Keratinocyte (primary cell): ENCODE results near the gene TNIK.

ENCODE experiments used
- EZH2 ChIP-seq: IDR thresholded peaks from one replicate; pipeline ENCODE4 v1.6.1; 2012; ENCODE audit warnings: inconsistent platforms, mild to moderate bottlenecking, low read length, moderate library complexity
- TF ChIP-seq, protein P1 (sequence below), 3 experiments: IDR thresholded peaks in 1 of 3; conservative IDR thresholded peaks in 1 of 3; optimal IDR thresholded peaks in 1 of 3; 2 replicates in 2 of 3; 3 replicates in 1 of 3; pipeline versions ENCODE3 to v1.5.1; 2011; ENCODE audit warnings: low read length in 3 of 3, mild to moderate bottlenecking in 3 of 3, moderate library complexity in 2 of 3, control low read depth in 1 of 3, inconsistent platforms in 1 of 3; ENCODE audit not compliant: insufficient read depth in 2 of 3; ENCODE audit errors: extremely low read depth in 1 of 3

DNA sequence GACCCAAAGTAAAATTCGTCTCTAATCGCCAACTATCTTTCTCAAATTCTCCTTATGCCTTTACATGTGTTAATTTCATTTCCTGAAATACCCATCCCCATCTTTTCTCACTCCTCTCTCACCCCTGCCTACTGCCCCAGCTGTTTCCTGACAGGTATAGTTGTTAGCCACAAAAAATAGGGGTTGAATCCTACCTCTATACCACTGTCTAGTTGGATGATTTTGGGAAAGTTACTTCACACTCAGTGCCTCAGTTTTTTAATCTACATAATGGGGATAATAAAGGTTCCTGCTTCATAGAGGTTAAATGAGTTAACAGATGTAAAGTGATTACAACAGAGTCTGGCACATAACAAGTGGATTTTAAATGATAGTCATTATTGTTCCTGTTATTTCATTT is 189.7 kb downstream of the TNIK start:
- TF ChIP-seq EZH2: no peak
- TF ChIP-seq, protein P1, sequence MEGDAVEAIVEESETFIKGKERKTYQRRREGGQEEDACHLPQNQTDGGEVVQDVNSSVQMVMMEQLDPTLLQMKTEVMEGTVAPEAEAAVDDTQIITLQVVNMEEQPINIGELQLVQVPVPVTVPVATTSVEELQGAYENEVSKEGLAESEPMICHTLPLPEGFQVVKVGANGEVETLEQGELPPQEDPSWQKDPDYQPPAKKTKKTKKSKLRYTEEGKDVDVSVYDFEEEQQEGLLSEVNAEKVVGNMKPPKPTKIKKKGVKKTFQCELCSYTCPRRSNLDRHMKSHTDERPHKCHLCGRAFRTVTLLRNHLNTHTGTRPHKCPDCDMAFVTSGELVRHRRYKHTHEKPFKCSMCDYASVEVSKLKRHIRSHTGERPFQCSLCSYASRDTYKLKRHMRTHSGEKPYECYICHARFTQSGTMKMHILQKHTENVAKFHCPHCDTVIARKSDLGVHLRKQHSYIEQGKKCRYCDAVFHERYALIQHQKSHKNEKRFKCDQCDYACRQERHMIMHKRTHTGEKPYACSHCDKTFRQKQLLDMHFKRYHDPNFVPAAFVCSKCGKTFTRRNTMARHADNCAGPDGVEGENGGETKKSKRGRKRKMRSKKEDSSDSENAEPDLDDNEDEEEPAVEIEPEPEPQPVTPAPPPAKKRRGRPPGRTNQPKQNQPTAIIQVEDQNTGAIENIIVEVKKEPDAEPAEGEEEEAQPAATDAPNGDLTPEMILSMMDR (optimal IDR thresholded peaks at IDR 0.05 in 1 of 3, IDR thresholded peaks at IDR 0.05 in 1 of 3, conservative IDR thresholded peaks at IDR 0.05 in 1 of 3; ENCODE audit: extremely low read depth in 1 of 3, insufficient read depth in 2 of 3, low read length in 3 of 3): no peak
